NCI-H748 (cell line): ENCODE results near the gene UBXN4.
"Not testable (repeated sequence)": the region's sequence is repeated elsewhere in the genome, so short reads cannot be mapped to it uniquely, and the experiment has no call there.

ENCODE experiments used
- DNase-seq: peaks from one replicate; lab custom pipeline; 2025; ENCODE audit not compliant: unreplicated experiment; lab: John Stamatoyannopoulos, UW

Gene UBXN4

GRCh38 chr2:135741395-135742324 is at the start of gene UBXN4:
UBXN4 (plus strand) TSS chr2:135741855; CDS start chr2:135741930, 75 bp downstream.
- DNase-seq = peak; percentile 97

- DNase-seq = no peak
Observed at GRCh38 chr2:135694711-135695110, 46.9 kb upstream of the UBXN4 start.

- no peak for DNase-seq
Observed at GRCh38 chr2:135698838-135699237, 42.8 kb upstream of the UBXN4 start.

- no peak for DNase-seq
Observed at GRCh38 chr2:135701442-135701841, 40.2 kb upstream of the UBXN4 start.

- DNase-seq = no peak
Observed at GRCh38 chr2:135703300-135703699, 38.4 kb upstream of the UBXN4 start.

- not testable (repeated sequence) for DNase-seq
Observed at GRCh38 chr2:135704075-135704474, 37.6 kb upstream of the UBXN4 start.

GRCh38 chr2:135708159-135708558 is 33.5 kb upstream of the UBXN4 start:
- DNase-seq = no peak

- DNase-seq = peak; percentile 38
Observed at GRCh38 chr2:135709992-135710391, 31.7 kb upstream of the UBXN4 start.

GRCh38 chr2:135715086-135715485 is 26.6 kb upstream of the UBXN4 start:
- DNase-seq = not testable (repeated sequence)

- DNase-seq = no peak
Observed at GRCh38 chr2:135728064-135728743, 13.5 kb upstream of the UBXN4 start.

- DNase-seq = no peak
Observed at GRCh38 chr2:135732561-135732960, 9.1 kb upstream of the UBXN4 start.

GRCh38 chr2:135733045-135733444 is 8.6 kb upstream of the UBXN4 start:
- no peak for DNase-seq

GRCh38 chr2:135736546-135736945 is 5.1 kb upstream of the UBXN4 start:
- no peak for DNase-seq

- no peak for DNase-seq
Observed at GRCh38 chr2:135740206-135740605, 1.4 kb upstream of the UBXN4 start.

GRCh38 chr2:135741043-135741394 is 636 bp upstream of the UBXN4 start:
- DNase-seq = no peak

- DNase-seq = peak; percentile 67
Observed at GRCh38 chr2:135742325-135742757, 686 bp downstream of the UBXN4 start.

GRCh38 chr2:135743860-135744259 is 2.2 kb downstream of the UBXN4 start:
- DNase-seq = no peak

GRCh38 chr2:135744760-135745314 is 3.2 kb downstream of the UBXN4 start:
- no peak for DNase-seq

GRCh38 chr2:135745545-135745944 is 3.9 kb downstream of the UBXN4 start:
- no peak for DNase-seq

GRCh38 chr2:135755573-135755972 is 13.9 kb downstream of the UBXN4 start:
- DNase-seq = no peak

GRCh38 chr2:135756692-135757091 is 15.0 kb downstream of the UBXN4 start:
- DNase-seq = no peak

GRCh38 chr2:135762022-135762421 is 20.4 kb downstream of the UBXN4 start:
- DNase-seq = no peak
